Measurements from ENCODE around the gene FOXK2.

DNA sequence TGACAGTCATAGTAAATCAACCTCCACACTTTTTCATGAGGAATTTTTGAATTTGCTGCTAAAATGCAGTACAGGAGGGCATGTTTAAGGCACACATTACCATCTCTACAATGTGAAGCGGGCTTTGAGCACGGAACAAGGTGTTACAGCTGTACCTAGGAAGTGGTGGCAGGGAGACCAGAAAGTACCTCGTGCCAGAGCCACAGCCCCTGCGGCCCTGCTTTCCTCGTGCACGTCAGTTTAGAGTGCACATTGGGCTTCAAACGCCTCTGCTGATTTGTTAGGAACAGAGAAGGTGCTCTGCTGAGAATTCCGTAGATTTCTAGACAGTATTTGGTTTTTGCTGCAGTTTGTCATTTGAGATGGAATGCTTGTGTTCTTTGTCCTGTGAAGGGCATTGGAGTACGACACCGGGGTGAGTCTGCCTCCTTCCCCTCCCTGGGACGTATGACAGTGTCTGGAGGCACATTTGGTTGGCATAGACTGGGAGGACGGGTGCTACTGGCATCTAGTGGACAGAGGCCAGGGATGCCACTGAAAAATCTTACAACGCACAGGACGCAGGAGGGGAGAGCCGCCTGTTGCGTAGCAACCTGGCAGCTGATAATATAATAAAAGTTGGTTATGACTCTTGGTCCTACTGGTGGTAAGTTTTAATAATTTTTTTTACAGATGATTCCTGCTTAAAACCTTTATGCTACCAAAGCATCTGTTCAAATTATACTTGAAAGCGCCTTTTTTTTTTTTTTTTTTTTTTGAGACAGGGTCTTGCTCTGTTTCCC, 9.1 kb downstream of the FOXK2 start:
- TF ChIP-seq, protein P1, sequence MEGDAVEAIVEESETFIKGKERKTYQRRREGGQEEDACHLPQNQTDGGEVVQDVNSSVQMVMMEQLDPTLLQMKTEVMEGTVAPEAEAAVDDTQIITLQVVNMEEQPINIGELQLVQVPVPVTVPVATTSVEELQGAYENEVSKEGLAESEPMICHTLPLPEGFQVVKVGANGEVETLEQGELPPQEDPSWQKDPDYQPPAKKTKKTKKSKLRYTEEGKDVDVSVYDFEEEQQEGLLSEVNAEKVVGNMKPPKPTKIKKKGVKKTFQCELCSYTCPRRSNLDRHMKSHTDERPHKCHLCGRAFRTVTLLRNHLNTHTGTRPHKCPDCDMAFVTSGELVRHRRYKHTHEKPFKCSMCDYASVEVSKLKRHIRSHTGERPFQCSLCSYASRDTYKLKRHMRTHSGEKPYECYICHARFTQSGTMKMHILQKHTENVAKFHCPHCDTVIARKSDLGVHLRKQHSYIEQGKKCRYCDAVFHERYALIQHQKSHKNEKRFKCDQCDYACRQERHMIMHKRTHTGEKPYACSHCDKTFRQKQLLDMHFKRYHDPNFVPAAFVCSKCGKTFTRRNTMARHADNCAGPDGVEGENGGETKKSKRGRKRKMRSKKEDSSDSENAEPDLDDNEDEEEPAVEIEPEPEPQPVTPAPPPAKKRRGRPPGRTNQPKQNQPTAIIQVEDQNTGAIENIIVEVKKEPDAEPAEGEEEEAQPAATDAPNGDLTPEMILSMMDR (conservative IDR thresholded peaks at IDR 0.05): no peak
- no peak for TF ChIP-seq EZH2 (IDR thresholded peaks at IDR 0.05; ENCODE audit: low read depth)

All from PC-9 (cell line).